NCI-H460 (cell line): ENCODE data around the gene LTBP4. TPM values are rescaled to one million over a fixed set of nuclear protein-coding genes. Genes with fewer than 3 reads are reported as not detected.
"Not testable (repeated sequence)": the region's sequence is repeated elsewhere in the genome, so short reads cannot be mapped to it uniquely, and the experiment has no call there.

Experiments
- DNase-seq: peaks from one replicate; pipeline ENCODE4 v3.0.0-alpha.2; 2016; ENCODE audit warnings: low read depth; ENCODE audit errors: extremely low read depth
- total RNA-seq: library from RNA; depleted of rRNA; stranded (reverse); fragments of >200 nt; shearing (Covaris generic); gene quantifications from 2 replicates; pipeline ENCODE4 v1.2.3, GENCODE V29; 2014

LTBP4 gene
- total RNA-seq, 1 experiment from 2014 or later, result 29.9 TPM

GRCh38 chr19:40624369-40625153, 23.4 kb downstream of the LTBP4 start:
- DNase-seq, result not testable (repeated sequence)

- no peak for DNase-seq
These were observed 24.4 kb downstream of the LTBP4 start for GRCh38 chr19:40625406-40626120.

GRCh38 chr19:40626918-40627317, 25.7 kb downstream of the LTBP4 start:
- no peak for DNase-seq

- no peak for DNase-seq
These were observed 26.5 kb downstream of the LTBP4 start for GRCh38 chr19:40627486-40628279.

- no peak for DNase-seq
These were observed 28.2 kb downstream of the LTBP4 start for GRCh38 chr19:40629346-40629745.

- DNase-seq, result no peak
These were observed 29.5 kb downstream of the LTBP4 start for GRCh38 chr19:40630571-40631160.

- DNase-seq, result no peak
These were observed 31.3 kb downstream of the LTBP4 start for GRCh38 chr19:40632311-40633036.

GRCh38 chr19:40633207-40633606, 32.0 kb downstream of the LTBP4 start:
- no peak for DNase-seq

GRCh38 chr19:40638327-40638726, 37.2 kb downstream of the LTBP4 start:
- DNase-seq, result no peak

- no peak for DNase-seq
These were observed 38.4 kb downstream of the LTBP4 start for GRCh38 chr19:40639638-40639982.

- DNase-seq, result no peak
These were observed 39.6 kb downstream of the LTBP4 start for GRCh38 chr19:40640744-40641143.

GRCh38 chr19:40641281-40641680, 40.1 kb downstream of the LTBP4 start:
- no peak for DNase-seq

- no peak for DNase-seq
These were observed 41.0 kb downstream of the LTBP4 start for GRCh38 chr19:40642051-40642706.

- DNase-seq, result no peak
These were observed 41.7 kb downstream of the LTBP4 start for GRCh38 chr19:40642757-40643305.

- no peak for DNase-seq
These were observed 45.6 kb downstream of the LTBP4 start for GRCh38 chr19:40646743-40647254.

- DNase-seq, result not testable (repeated sequence)
These were observed 48.9 kb downstream of the LTBP4 start for GRCh38 chr19:40649903-40650675.

- DNase-seq, result no peak
These were observed 49.7 kb downstream of the LTBP4 start for GRCh38 chr19:40650749-40651305.

GRCh38 chr19:40652303-40652702, 51.1 kb downstream of the LTBP4 start:
- not testable (repeated sequence) for DNase-seq
